Measurements from ENCODE around the gene EGLN2.

DNA sequence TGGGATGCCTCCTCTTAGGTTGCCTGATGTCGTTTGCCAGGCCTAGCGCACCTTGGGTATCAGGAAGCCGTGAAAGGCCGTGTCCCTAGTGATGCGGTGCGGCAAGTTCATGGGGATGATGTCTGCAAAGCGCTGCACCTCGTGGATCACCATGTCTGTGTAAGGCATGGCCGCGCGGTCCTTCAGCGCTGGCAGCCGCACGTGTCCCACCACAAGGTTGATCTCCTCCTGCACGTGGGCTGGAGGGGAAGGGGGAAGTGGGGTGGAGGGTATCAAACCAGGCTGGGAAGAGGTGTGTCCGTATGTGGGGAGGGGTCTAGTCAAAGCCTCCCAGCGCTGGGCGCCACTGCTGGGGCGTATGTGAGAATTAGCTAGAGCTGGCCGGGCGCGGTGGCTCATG, 23.2 kb downstream of the EGLN2 start:
- no peak for TF ChIP-seq CTCF (conservative IDR thresholded peaks at IDR 0.05 in 1 of 2, IDR thresholded peaks at IDR 0.05 in 1 of 2; ENCODE audit: extremely low read depth in 1 of 2, insufficient read depth in 1 of 2, low read depth in 1 of 2, low read length in 2 of 2)
- no peak for TF ChIP-seq EZH2 (IDR thresholded peaks at IDR 0.05; ENCODE audit: borderline replicate concordance, low read length)
